ENCODE results near the gene RNF128.

RNF128 gene, protein sequence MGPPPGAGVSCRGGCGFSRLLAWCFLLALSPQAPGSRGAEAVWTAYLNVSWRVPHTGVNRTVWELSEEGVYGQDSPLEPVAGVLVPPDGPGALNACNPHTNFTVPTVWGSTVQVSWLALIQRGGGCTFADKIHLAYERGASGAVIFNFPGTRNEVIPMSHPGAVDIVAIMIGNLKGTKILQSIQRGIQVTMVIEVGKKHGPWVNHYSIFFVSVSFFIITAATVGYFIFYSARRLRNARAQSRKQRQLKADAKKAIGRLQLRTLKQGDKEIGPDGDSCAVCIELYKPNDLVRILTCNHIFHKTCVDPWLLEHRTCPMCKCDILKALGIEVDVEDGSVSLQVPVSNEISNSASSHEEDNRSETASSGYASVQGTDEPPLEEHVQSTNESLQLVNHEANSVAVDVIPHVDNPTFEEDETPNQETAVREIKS

DNA sequence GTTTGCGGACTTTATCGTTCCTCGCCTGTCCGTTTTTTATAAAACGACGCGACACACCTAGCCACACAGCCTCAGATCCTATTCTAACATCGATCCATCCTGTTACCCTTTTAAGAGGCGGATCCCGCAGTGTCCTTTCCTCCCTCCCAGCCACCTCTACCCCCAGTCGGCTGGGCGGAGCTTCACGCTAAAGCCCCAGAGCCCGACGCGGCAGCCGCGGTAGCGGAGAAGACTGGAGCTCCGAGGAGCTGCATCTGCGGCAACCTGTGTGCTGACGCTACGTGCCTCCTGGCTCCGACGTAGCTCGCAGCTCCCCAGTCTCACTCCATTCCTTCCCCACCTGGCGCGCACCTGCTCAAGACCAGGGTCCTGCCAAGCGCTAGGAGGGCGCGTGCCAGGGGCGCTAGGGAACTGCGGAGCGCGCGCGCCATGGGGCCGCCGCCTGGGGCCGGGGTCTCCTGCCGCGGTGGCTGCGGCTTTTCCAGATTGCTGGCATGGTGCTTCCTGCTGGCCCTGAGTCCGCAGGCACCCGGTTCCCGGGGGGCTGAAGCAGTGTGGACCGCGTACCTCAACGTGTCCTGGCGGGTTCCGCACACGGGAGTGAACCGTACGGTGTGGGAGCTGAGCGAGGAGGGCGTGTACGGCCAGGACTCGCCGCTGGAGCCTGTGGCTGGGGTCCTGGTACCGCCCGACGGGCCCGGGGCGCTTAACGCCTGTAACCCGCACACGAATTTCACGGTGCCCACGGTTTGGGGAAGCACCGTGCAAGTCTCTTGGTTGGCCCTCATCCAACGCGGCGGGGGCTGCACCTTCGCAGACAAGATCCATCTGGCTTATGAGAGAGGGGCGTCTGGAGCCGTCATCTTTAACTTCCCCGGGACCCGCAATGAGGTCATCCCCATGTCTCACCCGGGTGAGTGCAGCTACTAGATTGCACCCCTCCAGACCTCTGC, at the start of gene RNF128:
Gene RNF128, plus strand, starts transcription at position 217 of the 953 bp plus-strand sequence. Its CDS starts 213 bp downstream, at position 430.
- no peak for DNase-seq (ENCODE audit: low read depth in 1 of 2, low spot score in 1 of 2)

- no peak for DNase-seq (ENCODE audit: low read depth in 1 of 2, low spot score in 1 of 2)
Observed at GRCh38 chrX:106680716-106681115, 45.8 kb upstream of the RNF128 start.

DNA sequence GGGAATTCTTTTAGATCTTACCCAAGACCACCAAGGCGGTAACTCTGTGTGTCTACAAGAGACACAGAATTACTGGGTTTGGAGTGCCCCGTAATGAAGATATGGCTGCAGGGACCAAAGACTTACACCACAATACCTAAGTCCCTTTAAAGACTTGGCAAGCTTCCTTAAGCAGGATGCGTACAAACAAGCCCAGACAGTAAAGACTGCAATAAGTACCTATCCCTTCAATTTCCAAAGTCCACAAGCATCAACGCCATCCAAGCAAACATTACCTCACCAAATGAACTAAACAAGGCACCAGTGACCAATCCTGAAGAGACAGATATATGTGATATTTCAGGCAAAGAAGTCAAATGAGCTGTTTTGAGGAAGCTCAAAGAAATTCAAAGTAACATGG, 42.3 kb upstream of the RNF128 start:
- no peak for DNase-seq (ENCODE audit: low read depth in 1 of 2, low spot score in 1 of 2)

DNA sequence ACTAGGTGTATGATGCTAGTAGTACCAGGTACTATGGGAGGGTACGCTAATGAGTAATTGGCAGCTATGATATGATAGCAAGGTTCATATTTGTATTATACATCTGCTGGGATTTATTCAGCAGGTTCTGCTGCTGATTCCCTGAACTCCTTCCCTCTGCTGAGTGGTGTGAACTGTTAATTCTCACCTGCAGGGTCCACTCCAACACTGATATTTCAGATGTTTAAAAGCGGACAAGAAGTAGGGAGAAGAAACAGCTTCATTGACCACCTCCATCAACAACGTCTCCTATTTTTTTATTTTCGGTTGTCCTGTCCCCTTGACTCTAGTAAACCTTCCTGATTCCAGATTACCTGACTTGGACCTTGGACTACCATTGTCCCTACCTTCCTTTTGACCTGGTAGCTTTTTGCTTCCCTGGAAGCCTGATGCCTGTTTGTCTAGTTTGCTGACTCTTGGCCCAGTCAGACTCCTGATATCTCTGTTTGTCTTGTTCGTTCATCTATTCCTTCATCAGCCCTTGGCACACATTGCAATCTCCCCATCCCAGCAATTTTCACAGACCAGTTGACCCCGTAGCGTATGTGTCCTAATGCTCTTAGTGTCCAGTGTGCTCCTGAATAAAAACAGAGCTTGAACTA, 34.0 kb upstream of the RNF128 start:
- DNase-seq (ENCODE audit: low read depth in 1 of 2, low spot score in 1 of 2): no peak

- DNase-seq (ENCODE audit: low read depth in 1 of 2, low spot score in 1 of 2): no peak
Observed at GRCh38 chrX:106696502-106696901, 30.0 kb upstream of the RNF128 start.

- DNase-seq (ENCODE audit: low read depth in 1 of 2, low spot score in 1 of 2): no peak
Observed at GRCh38 chrX:106698693-106699092, 27.8 kb upstream of the RNF128 start.

DNA sequence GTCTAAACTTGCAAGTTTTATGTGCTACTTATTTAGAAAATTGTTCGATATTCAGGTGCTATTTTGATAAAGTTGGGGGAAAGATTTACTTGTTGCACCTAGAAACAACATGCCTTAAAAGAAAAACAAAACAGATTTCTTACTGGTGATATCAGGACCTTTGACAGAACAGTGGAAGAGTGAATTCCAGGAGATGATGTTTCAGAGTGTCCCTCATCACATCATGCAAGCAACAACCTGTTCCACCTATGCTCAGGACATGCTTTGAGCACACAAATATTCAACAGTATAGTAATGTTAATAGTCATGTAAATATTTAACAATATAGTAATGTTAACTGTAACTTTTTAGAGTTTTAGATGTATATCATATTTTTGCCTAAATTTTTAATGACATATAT, 23.9 kb upstream of the RNF128 start:
- DNase-seq (ENCODE audit: low read depth in 1 of 2, low spot score in 1 of 2): no peak

GRCh38 chrX:106706466-106706865, 20.0 kb upstream of the RNF128 start:
- no peak for DNase-seq (ENCODE audit: low read depth in 1 of 2, low spot score in 1 of 2)

- no peak for DNase-seq (ENCODE audit: low read depth in 1 of 2, low spot score in 1 of 2)
Observed at GRCh38 chrX:106707771-106708454, 18.6 kb upstream of the RNF128 start.

DNA sequence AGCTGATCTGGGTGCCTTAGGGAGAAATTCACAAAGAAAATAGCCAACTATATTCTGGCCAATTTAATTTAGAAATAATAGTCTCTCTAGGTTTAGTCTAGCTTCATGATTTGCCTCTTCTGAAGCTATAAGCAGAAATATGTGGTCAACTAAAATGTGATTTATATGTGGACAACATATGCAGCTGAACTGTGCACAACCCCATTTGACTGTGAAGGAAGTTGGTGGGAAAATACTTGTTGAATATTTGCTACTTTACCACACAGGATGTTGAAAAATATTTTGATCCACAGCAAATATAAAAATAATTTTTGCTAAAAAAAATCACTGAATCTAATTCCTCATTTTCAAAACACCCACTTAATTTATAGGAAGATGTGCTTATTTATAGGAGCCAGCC, 15.7 kb upstream of the RNF128 start:
- DNase-seq (ENCODE audit: low read depth in 1 of 2, low spot score in 1 of 2): no peak

- no peak for DNase-seq (ENCODE audit: low read depth in 1 of 2, low spot score in 1 of 2)
Observed at GRCh38 chrX:106711375-106711774, 15.1 kb upstream of the RNF128 start.

DNA sequence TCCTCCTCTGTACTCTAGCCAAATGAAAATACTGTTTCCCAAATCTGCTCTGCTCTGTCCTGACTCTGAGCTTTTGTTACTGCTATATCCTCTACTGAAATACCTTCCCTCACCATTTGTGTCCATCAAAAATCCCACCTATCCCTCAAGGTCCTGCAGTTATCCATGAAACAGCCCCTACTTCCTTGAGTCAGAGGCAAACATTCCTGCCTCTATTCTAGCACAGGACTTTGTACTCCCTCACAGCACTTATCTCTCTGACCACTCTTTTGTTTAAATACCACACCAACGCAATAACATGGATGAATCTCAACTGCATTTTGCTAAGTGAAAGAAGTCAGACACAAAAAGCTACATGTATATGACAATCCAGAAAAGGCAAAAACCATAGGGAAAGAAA, 10.5 kb upstream of the RNF128 start:
- DNase-seq (ENCODE audit: low read depth in 1 of 2, low spot score in 1 of 2): no peak

DNA sequence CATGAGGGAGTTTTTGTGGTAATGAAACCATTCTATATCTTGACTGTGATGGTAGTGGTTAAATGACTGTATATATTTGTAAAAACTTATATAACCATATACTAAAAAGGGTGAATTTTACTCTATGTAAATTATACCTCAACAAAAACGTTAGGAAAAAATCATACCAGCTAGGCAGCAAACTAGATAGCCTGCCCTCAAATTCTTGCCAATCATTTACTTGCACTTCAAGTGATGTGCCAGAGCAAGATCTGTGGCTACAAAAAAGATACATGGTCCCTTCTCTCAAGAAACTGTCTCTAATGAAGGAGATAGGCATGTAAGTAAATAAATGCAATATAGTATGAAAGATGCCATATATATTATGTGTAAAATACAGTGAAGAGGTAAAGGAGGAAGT, 10.0 kb upstream of the RNF128 start:
- no peak for DNase-seq (ENCODE audit: low read depth in 1 of 2, low spot score in 1 of 2)

DNA sequence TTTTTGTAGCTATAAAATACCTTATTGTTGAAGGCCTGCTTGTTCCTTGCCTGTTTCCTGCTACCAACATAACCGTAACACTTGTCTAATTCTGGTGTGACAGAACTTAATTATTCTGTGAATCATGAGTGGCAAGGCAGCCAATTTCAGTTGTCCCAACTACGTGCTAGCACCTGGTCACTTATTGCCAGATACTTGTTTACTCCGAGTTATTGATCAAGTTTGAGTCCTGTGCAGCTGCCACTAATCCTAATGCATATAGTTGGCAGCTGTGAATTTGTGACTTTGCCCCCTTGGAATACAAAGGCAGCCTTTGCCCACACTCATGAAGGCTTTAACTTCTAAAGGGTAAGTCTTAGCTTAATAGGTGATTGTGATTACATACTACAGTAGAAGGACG, 7.8 kb upstream of the RNF128 start:
- no peak for DNase-seq (ENCODE audit: low read depth in 1 of 2, low spot score in 1 of 2)

DNA sequence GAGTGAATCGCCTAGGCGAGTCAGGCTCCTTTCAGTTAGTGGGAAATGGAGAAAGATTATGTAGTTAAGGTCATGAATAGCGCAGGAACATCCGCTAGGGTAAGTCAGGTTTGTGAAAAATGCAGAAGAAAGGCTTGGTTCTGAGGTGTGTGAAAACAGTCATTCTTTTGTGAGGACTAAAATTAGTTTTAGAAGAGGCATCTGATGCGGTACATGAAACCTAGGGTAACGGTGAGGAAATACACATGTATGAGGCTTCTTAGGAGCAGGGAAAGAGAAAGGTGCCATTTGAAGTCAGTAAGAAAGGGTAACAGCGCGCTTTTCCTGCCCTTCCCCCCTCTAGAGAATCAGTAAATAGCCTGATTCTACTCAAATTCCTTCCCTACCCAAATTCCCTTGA, 570 bp upstream of the RNF128 start:
- DNase-seq (ENCODE audit: low read depth in 1 of 2, low spot score in 1 of 2): no peak

- DNase-seq (ENCODE audit: low read depth in 1 of 2, low spot score in 1 of 2): no peak
Observed at GRCh38 chrX:106728337-106728736, 1.8 kb downstream of the RNF128 start.

GRCh38 chrX:106730401-106730800, 3.9 kb downstream of the RNF128 start:
- DNase-seq (ENCODE audit: low read depth in 1 of 2, low spot score in 1 of 2): no peak

GRCh38 chrX:106731590-106731989, 5.1 kb downstream of the RNF128 start:
- no peak for DNase-seq (ENCODE audit: low read depth in 1 of 2, low spot score in 1 of 2)

DNA sequence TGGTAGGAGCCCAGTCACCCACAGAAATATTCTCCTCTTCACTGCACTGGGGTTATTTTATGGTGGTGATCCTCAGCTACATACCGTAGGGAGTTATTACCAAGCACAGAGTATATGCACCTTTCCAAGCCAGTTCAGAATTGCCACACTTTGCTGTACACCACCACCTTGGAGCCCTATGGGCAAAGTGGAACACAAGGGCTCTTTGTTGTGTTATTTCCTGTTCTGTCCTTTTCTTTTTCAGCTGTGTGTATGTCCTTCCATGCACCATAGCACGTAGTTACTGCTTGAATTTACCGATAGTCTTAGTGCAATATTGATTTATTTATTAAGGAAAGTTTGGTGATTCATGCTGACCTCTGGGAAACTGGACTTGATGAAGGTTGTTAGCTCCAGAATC, 8.3 kb downstream of the RNF128 start:
- no peak for DNase-seq (ENCODE audit: low read depth in 1 of 2, low spot score in 1 of 2)

DNA sequence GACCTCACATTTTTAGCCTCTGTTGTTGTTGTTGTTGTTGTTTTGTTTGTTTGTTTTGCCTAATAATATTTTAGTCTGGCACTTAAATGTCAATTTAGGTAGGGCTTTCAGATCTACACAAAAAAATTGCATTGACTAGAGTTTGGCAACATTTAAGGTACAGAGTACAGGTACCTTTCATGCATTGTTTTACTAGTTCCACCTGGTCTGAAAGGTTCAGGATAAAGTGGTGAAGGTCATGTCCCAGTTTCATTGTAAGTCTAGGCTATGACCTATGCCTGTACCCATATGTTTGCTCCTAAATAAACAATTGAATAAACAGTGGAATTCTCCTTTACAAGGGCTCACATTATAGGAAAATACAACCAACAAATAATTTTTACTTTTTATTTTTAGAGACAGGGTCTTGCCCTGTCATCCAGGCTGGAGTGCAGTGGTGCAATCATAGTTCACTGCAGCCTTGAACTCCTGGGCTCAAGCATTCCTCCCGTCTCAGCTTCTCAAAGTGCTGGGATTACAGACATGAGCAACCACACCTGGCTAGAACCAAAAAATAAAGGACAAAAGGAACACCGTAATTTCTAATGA, 13.8 kb downstream of the RNF128 start:
- DNase-seq (ENCODE audit: low read depth in 1 of 2, low spot score in 1 of 2): no peak

GRCh38 chrX:106742193-106742592, 15.7 kb downstream of the RNF128 start:
- DNase-seq (ENCODE audit: low read depth in 1 of 2, low spot score in 1 of 2): no peak
